ENCODE results near the gene USP51.

- TF ChIP-seq POLR2A (IDR thresholded peaks at IDR 0.05; ENCODE audit: low read length) = peak; percentile 46
- TF ChIP-seq GATA1 (IDR thresholded peaks at IDR 0.05; ENCODE audit: low read depth, low read length) = no peak
Observed at GRCh38 chrX:55451990-55452832, 37.4 kb downstream of the USP51 start, which contains the start of gene MAGEH1.
